Measurements from ENCODE around the gene PRKCE.

- no peak for TF ChIP-seq CTCF (IDR thresholded peaks at IDR 0.05)
- no peak for TF ChIP-seq EZH2 (IDR thresholded peaks at IDR 0.05; ENCODE audit: borderline replicate concordance, insufficient read depth, low read depth, low read length, poor library complexity, severe bottlenecking)
Observed at GRCh38 chr2:45713136-45713535, 61.7 kb downstream of the PRKCE start.
